HepG2 (cell line): ENCODE data around the gene ZBED6. TPM values are rescaled to one million over a fixed set of nuclear protein-coding genes. Genes with fewer than 3 reads are reported as not detected.

Source experiments
- ATAC-seq: fragments of 200-7000 bp; cut with Tn5 transposase; 3 replicates; pipeline ENCODE4 v1.9.1; 2020; ENCODE audit warnings: mild to moderate bottlenecking, moderate library complexity
- BruUV-seq: library from RNA; stranded (reverse); fragments of 400-500 nt; replicated peaks from 2 replicates; lab custom pipeline; 2021; lab: Mats Ljungman, UMichigan
- CTCF ChIA-PET: fragments of 300-600 bp; formaldehyde crosslinking; extraction: SDS; loops from one replicate; lab custom pipeline; 2021; ENCODE audit warnings: low total read pairs, inconsistent platforms, low intra/inter-chr PET ratio; lab: Yijun Ruan, JAX
- POLR2A ChIA-PET: fragments of 350-600 bp; sonication (Branson Sonifier 250); formaldehyde crosslinking; loops from one replicate; lab custom pipeline; 2020; ENCODE audit warnings: antibody characterized with exemption, inconsistent platforms; lab: Yijun Ruan, JAX
- DNase-seq: peaks from one replicate; pipeline ENCODE4 v3.0.0-alpha.2; 2015; ENCODE audit warnings: low spot score
- FAIRE-seq: peaks from 3 replicates; lab custom pipeline; 2011; peaks lifted over from hg19 to GRCh38; lab: Jason Lieb, UNC
- H2AFZ ChIP-seq: one replicate; pipeline ENCODE4 v1.6.1; 2011; ENCODE audit warnings: low read length, inconsistent platforms
- H3K27ac ChIP-seq: fragments of 300-600 bp; 3 replicates; pipeline ENCODE4 v1.8.0; 2011; ENCODE audit warnings: mixed run types, mild to moderate bottlenecking, mixed read lengths, low read length, inconsistent platforms; ENCODE audit not compliant: insufficient read depth; ENCODE audit errors: extremely low read length
- H3K27me3 ChIP-seq, 2 experiments: fragments of 200-600 bp in 1 of 2; 2 replicates in 1 of 2; 3 replicates in 1 of 2; pipeline versions ENCODE4 v1.6.0 to v1.8.0; 2011; ENCODE audit warnings: low read length in 2 of 2, mild to moderate bottlenecking in 2 of 2, moderate library complexity in 2 of 2, inconsistent platforms in 1 of 2; ENCODE audit not compliant: insufficient read depth in 2 of 2, control insufficient read depth in 1 of 2
- H3K36me3 ChIP-seq, 2 experiments: fragments of 200-600 bp in 1 of 2; replicated peaks in 1 of 2; 2 replicates in 1 of 2; 3 replicates in 1 of 2; pipeline versions ENCODE4 v1.5.1 to v1.8.0; 2011; ENCODE audit warnings: low read length in 2 of 2, inconsistent platforms in 1 of 2; ENCODE audit not compliant: insufficient read depth in 2 of 2, control insufficient read depth in 1 of 2
- H3K4me1 ChIP-seq: 2 replicates; pipeline ENCODE4 v1.5.1; 2012; ENCODE audit warnings: low read length, inconsistent platforms; ENCODE audit not compliant: insufficient read depth
- H3K4me2 ChIP-seq: 2 replicates; pipeline ENCODE4 v1.6.0; 2011; ENCODE audit warnings: low read depth, low read length, inconsistent platforms
- H3K4me3 ChIP-seq, 3 experiments: fragments of 200-600 bp in 1 of 3; sonication (generic), shearing (Covaris generic) in 1 of 3; replicated peaks in 1 of 3; 2 replicates each; pipeline ENCODE4 v1.5.1; 2011 to 2016; ENCODE audit warnings: low read length in 3 of 3, inconsistent platforms in 2 of 3, low read depth in 2 of 3, mild to moderate bottlenecking in 2 of 3, control low read depth in 1 of 3, mixed read lengths in 1 of 3; ENCODE audit not compliant: insufficient read depth in 1 of 3
- H3K79me2 ChIP-seq: one replicate; pipeline ENCODE4 v1.6.1; 2011; ENCODE audit warnings: low read length, inconsistent platforms; ENCODE audit not compliant: insufficient read depth
- H3K9ac ChIP-seq: 2 replicates; pipeline ENCODE4 v1.6.0; 2011; ENCODE audit warnings: mild to moderate bottlenecking, low read depth, low read length, inconsistent platforms; ENCODE audit not compliant: insufficient read depth
- H3K9me3 ChIP-seq: 2 replicates; pipeline ENCODE4 v1.5.1; 2012; ENCODE audit warnings: mild to moderate bottlenecking, low read length
- H4K20me1 ChIP-seq: 2 replicates; pipeline ENCODE4 v1.6.0; 2011; ENCODE audit warnings: inconsistent platforms, mild to moderate bottlenecking, low read length, moderate library complexity; ENCODE audit not compliant: insufficient read depth
- CCAR2 ChIP-seq: fragments of 200-400 bp; formaldehyde crosslinking; optimal IDR thresholded peaks from 2 replicates; pipeline ENCODE3; 2018; ENCODE audit warnings: low read depth, mild to moderate bottlenecking, low read length, moderate library complexity
- KLF9 ChIP-seq: IDR thresholded peaks from 2 replicates; pipeline ENCODE4 v1.6.1; 2016; ENCODE audit warnings: low read depth
- MAFF ChIP-seq: IDR thresholded peaks from 2 replicates; pipeline ENCODE4 v1.6.1; 2011; ENCODE audit warnings: low read depth, low read length, improper control_type of control experiment
- PAWR ChIP-seq: sonication (generic); formaldehyde crosslinking; IDR thresholded peaks from 2 replicates; pipeline ENCODE4 v1.4.0; 2020; ENCODE audit warnings: missing genetic modification reagents, mild to moderate bottlenecking, borderline replicate concordance
- SMARCC2 ChIP-seq: fragments of 450-650 bp; IDR thresholded peaks from 2 replicates; pipeline ENCODE4 v1.6.1; 2017; ENCODE audit warnings: antibody characterized with exemption, mild to moderate bottlenecking
- ZFX ChIP-seq: sonication (generic); formaldehyde crosslinking; IDR thresholded peaks from 2 replicates; pipeline ENCODE4 v1.4.0; 2020; ENCODE audit warnings: mild to moderate bottlenecking, low read depth, missing genetic modification reagents, moderate library complexity
- ZNF121 ChIP-seq: sonication (generic); formaldehyde crosslinking; IDR thresholded peaks from 2 replicates; pipeline ENCODE4 v1.5.0; 2020; ENCODE audit warnings: mild to moderate bottlenecking, missing genetic modification reagents
- ZNF256 ChIP-seq: sonication (generic); formaldehyde crosslinking; conservative IDR thresholded peaks from 2 replicates; pipeline ENCODE4 v1.4.0; 2020; ENCODE audit warnings: missing genetic modification reagents
- ZNF768 ChIP-seq: sonication (generic); formaldehyde crosslinking; IDR thresholded peaks from 2 replicates; pipeline ENCODE4 v1.4.0; 2020; ENCODE audit warnings: missing genetic modification reagents
- WGBS: methylation state at CpG from one replicate; pipeline ENCODE4 v1.1.6; 2017; ENCODE audit warnings: low lambda C conversion rate; 5-methylcytosine and 5-hydroxymethylcytosine counted together
- in situ Hi-C: cut with HindIII; loops from 2 replicates; pipeline ENCODE4 v1.10.0; 2017; ENCODE audit warnings: low pct_unique_long_range_greater_than_20kb; ENCODE audit not compliant: extremely low pct_ligation_motif_present
- intact Hi-C: fragments of 100-400 bp; cut with micrococcal nuclease; formaldehyde crosslinking; loops from one replicate; pipeline ENCODE4 v1.10.0; 2022; ENCODE audit not compliant: unreplicated experiment
- polyA plus RNA-seq, 8 experiments: library from polyadenylated mRNA; depleted of rRNA in 3 of 8; stranded (reverse) in 7 of 8; unstranded in 1 of 8; fragments of >200 nt; fragmentation: Illumina TruSeq in 4 of 8; extraction: Trizol in 4 of 8; gene quantifications; 2 replicates each; pipeline versions ENCODE4 v1.2.1 to v1.2.3, GENCODE V29; 2011 to 2016; ENCODE audit warnings: low read depth in 4 of 8, missing spikeins in 1 of 8, mixed read lengths in 1 of 8; ENCODE audit not compliant: insufficient read depth in 1 of 8
- total RNA-seq, 5 experiments: library from RNA; depleted of rRNA; stranded (reverse); fragments of >200 nt; fragmentation: Illumina TruSeq; extraction: Trizol; gene quantifications; 2 replicates each; pipeline ENCODE4 v1.2.3, GENCODE V29; 2016; ENCODE audit warnings: low read depth in 1 of 5
- TF ChIP-seq, protein P1 (sequence below): IDR thresholded peaks from 2 replicates; pipeline ENCODE4 v1.6.1; 2016; ENCODE audit warnings: mild to moderate bottlenecking
- TF ChIP-seq, protein P2 (sequence below): sonication (generic); formaldehyde crosslinking; IDR thresholded peaks from 2 replicates; pipeline ENCODE4 v1.4.0; 2020; ENCODE audit warnings: mild to moderate bottlenecking, missing genetic modification reagents
- TF ChIP-seq, protein P3 (sequence below): sonication (generic); formaldehyde crosslinking; IDR thresholded peaks from 2 replicates; pipeline ENCODE4 v1.5.0; 2020; ENCODE audit warnings: missing genetic modification reagents, mild to moderate bottlenecking, borderline replicate concordance
- TF ChIP-seq, protein P4 (sequence below): sonication (generic); formaldehyde crosslinking; IDR thresholded peaks from 2 replicates; pipeline ENCODE4 v1.4.0; 2020; ENCODE audit warnings: mild to moderate bottlenecking, low read depth, missing genetic modification reagents
- TF ChIP-seq, protein P5 (sequence below): sonication (generic); formaldehyde crosslinking; IDR thresholded peaks from 2 replicates; pipeline ENCODE4 v1.5.1; 2020; ENCODE audit warnings: missing genetic modification reagents, mild to moderate bottlenecking, borderline replicate concordance
- TF ChIP-seq, protein P6 (sequence below): IDR thresholded peaks from 2 replicates; pipeline ENCODE4 v1.6.1; 2016; ENCODE audit warnings: low read depth, control low read depth

Gene ZBED6
- total and polyA plus RNA-seq, 2 of the 13 experiments (the other 11 are each of a cell fraction or from before 2014, with no cell fraction given) = 9.3 to 12.5 TPM

DNA sequence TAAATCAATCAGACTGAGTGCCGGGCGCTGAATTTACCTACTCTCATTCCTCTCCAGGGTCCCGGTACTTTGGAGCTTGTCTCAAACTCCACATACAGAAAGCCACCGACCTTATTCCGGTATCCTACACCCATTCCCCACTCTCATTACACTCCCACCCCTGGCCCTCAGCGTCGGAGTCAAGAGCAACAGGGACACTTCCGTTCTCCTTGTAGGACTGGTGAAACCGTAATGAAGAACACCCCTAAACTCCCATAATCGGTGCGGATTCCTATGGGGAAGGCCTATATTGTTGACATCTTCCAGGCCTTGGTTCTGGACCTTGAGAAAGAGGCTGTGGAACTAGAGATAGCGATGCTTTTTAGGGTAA is 798 bp downstream of the ZBED6 start (continued):
- TF ChIP-seq KLF9 (CRISPR knock-in tag) = no peak
- TF ChIP-seq, all 625 proteins: peak for 10

DNA sequence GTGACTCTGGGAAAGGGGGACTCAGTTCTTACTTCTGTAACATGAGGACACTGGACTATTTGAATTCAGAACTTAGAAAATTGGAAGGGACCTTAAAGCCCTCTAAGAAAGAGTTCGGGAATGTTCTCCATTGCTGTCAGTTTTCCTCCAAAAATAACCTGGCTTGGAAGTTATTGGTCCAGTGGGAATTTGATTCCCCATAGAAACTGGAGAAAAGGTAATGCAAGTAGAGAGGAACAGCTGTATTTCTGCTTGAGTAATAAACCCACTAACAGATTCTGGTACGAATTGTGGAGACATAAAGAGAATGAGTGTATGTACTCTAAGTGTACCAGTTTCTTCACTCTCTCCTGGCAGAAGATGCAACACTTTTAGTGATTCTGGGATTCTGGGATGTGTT is 1.8 kb downstream of the ZBED6 start:
- H3K79me2 ChIP-seq = peaks cover 63% of the 10 kb centered on the region
- DNase-seq (no peak), FAIRE-seq (no peak), ATAC-seq (no peak)
- intact Hi-C loops = no loop called here
- H3K36me3 ChIP-seq = peaks cover 2 to 25% of the 10 kb centered on the region in 2 experiments; a peak in 3 of 5 replicates
- no peaks in the 10 kb centered on the region for H3K27me3 ChIP-seq
- in situ Hi-C loops = no loop called here
- peak overlapping the region; percentile 83 for H3K4me2 ChIP-seq
- H3K4me1 ChIP-seq = peaks cover 43% of the 10 kb centered on the region
- peak overlapping the region; percentile 75 to 88 (median 77); a peak in 5 of 6 replicates for H3K4me3 ChIP-seq
- WGBS = 96% methylated on average over 2 of the region's 2 CpGs
- ChIA-PET POLR2A (interaction anchor here (2.0 kb wide), 1 partner anchor 10 kb away, joined by 4 read pairs; no protein-coding TSS in a partner anchor), CTCF (no interaction called here)
- H3K27ac ChIP-seq = no peak overlapping the region
- no TSS peak for BruUV-seq
- no peak overlapping the region for H2AFZ ChIP-seq
- H4K20me1 ChIP-seq = peaks cover 34% of the 10 kb centered on the region
- H3K9ac ChIP-seq = peak overlapping the region; percentile 97; the same call in 1 of the 2 replicates
- no peaks in the 10 kb centered on the region for H3K9me3 ChIP-seq
- TF ChIP-seq, protein P1, sequence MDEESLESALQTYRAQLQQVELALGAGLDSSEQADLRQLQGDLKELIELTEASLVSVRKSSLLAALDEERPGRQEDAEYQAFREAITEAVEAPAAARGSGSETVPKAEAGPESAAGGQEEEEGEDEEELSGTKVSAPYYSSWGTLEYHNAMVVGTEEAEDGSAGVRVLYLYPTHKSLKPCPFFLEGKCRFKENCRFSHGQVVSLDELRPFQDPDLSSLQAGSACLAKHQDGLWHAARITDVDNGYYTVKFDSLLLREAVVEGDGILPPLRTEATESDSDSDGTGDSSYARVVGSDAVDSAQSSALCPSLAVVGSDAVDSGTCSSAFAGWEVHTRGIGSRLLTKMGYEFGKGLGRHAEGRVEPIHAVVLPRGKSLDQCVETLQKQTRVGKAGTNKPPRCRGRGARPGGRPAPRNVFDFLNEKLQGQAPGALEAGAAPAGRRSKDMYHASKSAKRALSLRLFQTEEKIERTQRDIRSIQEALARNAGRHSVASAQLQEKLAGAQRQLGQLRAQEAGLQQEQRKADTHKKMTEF = no peak
- TF ChIP-seq, protein P2, sequence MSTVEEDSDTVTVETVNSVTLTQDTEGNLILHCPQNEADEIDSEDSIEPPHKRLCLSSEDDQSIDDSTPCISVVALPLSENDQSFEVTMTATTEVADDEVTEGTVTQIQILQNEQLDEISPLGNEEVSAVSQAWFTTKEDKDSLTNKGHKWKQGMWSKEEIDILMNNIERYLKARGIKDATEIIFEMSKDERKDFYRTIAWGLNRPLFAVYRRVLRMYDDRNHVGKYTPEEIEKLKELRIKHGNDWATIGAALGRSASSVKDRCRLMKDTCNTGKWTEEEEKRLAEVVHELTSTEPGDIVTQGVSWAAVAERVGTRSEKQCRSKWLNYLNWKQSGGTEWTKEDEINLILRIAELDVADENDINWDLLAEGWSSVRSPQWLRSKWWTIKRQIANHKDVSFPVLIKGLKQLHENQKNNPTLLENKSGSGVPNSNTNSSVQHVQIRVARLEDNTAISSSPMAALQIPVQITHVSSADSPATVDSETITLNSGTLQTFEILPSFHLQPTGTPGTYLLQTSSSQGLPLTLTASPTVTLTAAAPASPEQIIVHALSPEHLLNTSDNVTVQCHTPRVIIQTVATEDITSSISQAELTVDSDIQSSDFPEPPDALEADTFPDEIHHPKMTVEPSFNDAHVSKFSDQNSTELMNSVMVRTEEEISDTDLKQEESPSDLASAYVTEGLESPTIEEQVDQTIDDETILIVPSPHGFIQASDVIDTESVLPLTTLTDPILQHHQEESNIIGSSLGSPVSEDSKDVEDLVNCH (CRISPR knock-in tag) = no peak
- TF ChIP-seq PAWR (no peak), ZFX (no peak), ZNF768 (CRISPR knock-in tag) (no peak), MAFF (no peak), ZNF121 (CRISPR knock-in tag) (no peak), ZNF256 (CRISPR knock-in tag) (no peak), CCAR2 (no peak), SMARCC2 (no peak)
- TF ChIP-seq, protein P3, sequence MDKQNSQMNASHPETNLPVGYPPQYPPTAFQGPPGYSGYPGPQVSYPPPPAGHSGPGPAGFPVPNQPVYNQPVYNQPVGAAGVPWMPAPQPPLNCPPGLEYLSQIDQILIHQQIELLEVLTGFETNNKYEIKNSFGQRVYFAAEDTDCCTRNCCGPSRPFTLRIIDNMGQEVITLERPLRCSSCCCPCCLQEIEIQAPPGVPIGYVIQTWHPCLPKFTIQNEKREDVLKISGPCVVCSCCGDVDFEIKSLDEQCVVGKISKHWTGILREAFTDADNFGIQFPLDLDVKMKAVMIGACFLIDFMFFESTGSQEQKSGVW (CRISPR knock-in tag) = no peak
- TF ChIP-seq, protein P4, sequence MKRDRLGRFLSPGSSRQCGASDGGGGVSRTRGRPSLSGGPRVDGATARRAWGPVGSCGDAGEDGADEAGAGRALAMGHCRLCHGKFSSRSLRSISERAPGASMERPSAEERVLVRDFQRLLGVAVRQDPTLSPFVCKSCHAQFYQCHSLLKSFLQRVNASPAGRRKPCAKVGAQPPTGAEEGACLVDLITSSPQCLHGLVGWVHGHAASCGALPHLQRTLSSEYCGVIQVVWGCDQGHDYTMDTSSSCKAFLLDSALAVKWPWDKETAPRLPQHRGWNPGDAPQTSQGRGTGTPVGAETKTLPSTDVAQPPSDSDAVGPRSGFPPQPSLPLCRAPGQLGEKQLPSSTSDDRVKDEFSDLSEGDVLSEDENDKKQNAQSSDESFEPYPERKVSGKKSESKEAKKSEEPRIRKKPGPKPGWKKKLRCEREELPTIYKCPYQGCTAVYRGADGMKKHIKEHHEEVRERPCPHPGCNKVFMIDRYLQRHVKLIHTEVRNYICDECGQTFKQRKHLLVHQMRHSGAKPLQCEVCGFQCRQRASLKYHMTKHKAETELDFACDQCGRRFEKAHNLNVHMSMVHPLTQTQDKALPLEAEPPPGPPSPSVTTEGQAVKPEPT (CRISPR knock-in tag) = no peak
- TF ChIP-seq, protein P5, sequence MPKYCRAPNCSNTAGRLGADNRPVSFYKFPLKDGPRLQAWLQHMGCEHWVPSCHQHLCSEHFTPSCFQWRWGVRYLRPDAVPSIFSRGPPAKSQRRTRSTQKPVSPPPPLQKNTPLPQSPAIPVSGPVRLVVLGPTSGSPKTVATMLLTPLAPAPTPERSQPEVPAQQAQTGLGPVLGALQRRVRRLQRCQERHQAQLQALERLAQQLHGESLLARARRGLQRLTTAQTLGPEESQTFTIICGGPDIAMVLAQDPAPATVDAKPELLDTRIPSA (CRISPR knock-in tag) = no peak
- TF ChIP-seq, protein P6, sequence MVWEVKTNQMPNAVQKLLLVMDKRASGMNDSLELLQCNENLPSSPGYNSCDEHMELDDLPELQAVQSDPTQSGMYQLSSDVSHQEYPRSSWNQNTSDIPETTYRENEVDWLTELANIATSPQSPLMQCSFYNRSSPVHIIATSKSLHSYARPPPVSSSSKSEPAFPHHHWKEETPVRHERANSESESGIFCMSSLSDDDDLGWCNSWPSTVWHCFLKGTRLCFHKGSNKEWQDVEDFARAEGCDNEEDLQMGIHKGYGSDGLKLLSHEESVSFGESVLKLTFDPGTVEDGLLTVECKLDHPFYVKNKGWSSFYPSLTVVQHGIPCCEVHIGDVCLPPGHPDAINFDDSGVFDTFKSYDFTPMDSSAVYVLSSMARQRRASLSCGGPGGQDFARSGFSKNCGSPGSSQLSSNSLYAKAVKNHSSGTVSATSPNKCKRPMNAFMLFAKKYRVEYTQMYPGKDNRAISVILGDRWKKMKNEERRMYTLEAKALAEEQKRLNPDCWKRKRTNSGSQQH (CRISPR knock-in tag) = no peak
